B cell (primary cell): ENCODE measurements around the gene CARD9. TPM values are rescaled to one million over a fixed set of nuclear protein-coding genes. Genes with fewer than 3 reads are reported as not detected.

Experiments
- ATAC-seq: fragments of 200-7000 bp; cut with Tn5 transposase; one replicate; pipeline ENCODE4 v1.10.0; 2021; ENCODE audit warnings: low read depth, mild to moderate bottlenecking, moderate number of reproducible peaks, moderate library complexity
- CTCF ChIA-PET: fragments of 350-600 bp; sonication (Branson Sonifier 250); formaldehyde crosslinking; loops from one replicate; lab custom pipeline; 2021; ENCODE audit warnings: antibody characterized with exemption, inconsistent platforms; lab: Charles Lee
- POLR2A ChIA-PET: fragments of 350-600 bp; sonication (Branson Sonifier 250); formaldehyde crosslinking; loops from one replicate; lab custom pipeline; 2021; ENCODE audit warnings: antibody characterized with exemption; lab: Charles Lee
- DNase-seq: peaks from one replicate; pipeline ENCODE4 v3.0.0; 2013
- H2AFZ ChIP-seq: 2 replicates; pipeline ENCODE4 v1.6.1; 2012; ENCODE audit warnings: mild to moderate bottlenecking, low read depth, low read length; ENCODE audit not compliant: insufficient read depth, poor library complexity, severe bottlenecking
- H3K27ac ChIP-seq, 2 donors: 1 replicate in 1 of 2; 2 replicates in 1 of 2; pipeline ENCODE4 v1.5.1; 2012 to 2013; ENCODE audit warnings: low read length in 2 of 2, mild to moderate bottlenecking in 2 of 2, moderate library complexity in 1 of 2
- H3K27me3 ChIP-seq, 4 experiments: fragments of 200-600 bp in 1 of 4; sonication (generic) in 1 of 4; replicated peaks in 1 of 4; 1 replicate in 2 of 4; 2 replicates in 2 of 4; pipeline versions ENCODE4 v1.6.1 to v1.7.0; 2013 to 2016; ENCODE audit warnings: low read length in 3 of 4, mild to moderate bottlenecking in 2 of 4, mixed read lengths in 1 of 4, moderate library complexity in 1 of 4; ENCODE audit not compliant: insufficient read depth in 4 of 4, control insufficient read depth in 3 of 4; ENCODE audit errors: control extremely low read depth in 1 of 4
- H3K36me3 ChIP-seq, 2 experiments: replicated peaks in 1 of 2; 1 replicate in 1 of 2; 2 replicates in 1 of 2; pipeline versions ENCODE4 v1.6.1 to v1.7.1; 2013; ENCODE audit warnings: low read length in 1 of 2; ENCODE audit not compliant: insufficient read depth in 2 of 2, control insufficient read depth in 1 of 2; ENCODE audit errors: control extremely low read depth in 1 of 2, extremely low read depth in 1 of 2
- H3K4me1 ChIP-seq, 2 donors: fragments of 200-600 bp in 1 of 2; sonication (generic) in 1 of 2; 1 replicate in 1 of 2; 2 replicates in 1 of 2; pipeline versions ENCODE4 v1.5.1 to v1.6.1; 2013 to 2017; ENCODE audit warnings: low read length in 2 of 2; ENCODE audit not compliant: control insufficient read depth in 2 of 2, insufficient read depth in 2 of 2
- H3K4me2 ChIP-seq: replicated peaks from 2 replicates; pipeline ENCODE3; 2012; ENCODE audit warnings: mild to moderate bottlenecking, low read depth, low read length; ENCODE audit not compliant: poor library complexity, severe bottlenecking
- H3K4me3 ChIP-seq, 5 experiments: fragments of 200-600 bp in 1 of 5; sonication (generic) in 1 of 5; 1 replicate in 3 of 5; 2 replicates in 2 of 5; pipeline versions ENCODE4 v1.5.1 to v1.7.0; 2011 to 2016; ENCODE audit warnings: low read length in 4 of 5, mild to moderate bottlenecking in 4 of 5, low read depth in 2 of 5, control low read depth in 1 of 5, moderate library complexity in 1 of 5; ENCODE audit not compliant: insufficient read depth in 1 of 5; ENCODE audit errors: control extremely low read depth in 1 of 5, extremely low read depth in 1 of 5
- H3K79me2 ChIP-seq: fragments of 200-600 bp; sonication (generic); one replicate; pipeline ENCODE4 v1.6.0; 2016; ENCODE audit warnings: low read length; ENCODE audit not compliant: control insufficient read depth, insufficient read depth
- H3K9ac ChIP-seq: fragments of 200-600 bp; sonication (generic); 2 replicates; pipeline ENCODE4 v1.6.1; 2017; ENCODE audit warnings: mild to moderate bottlenecking, low read length, moderate library complexity
- H3K9me3 ChIP-seq, 3 donors: one replicate each; pipeline versions ENCODE4 v1.6.1 to v1.7.1; 2013; ENCODE audit warnings: low read length in 2 of 3; ENCODE audit not compliant: control insufficient read depth in 2 of 3, insufficient read depth in 1 of 3; ENCODE audit errors: control extremely low read depth in 1 of 3
- H4K20me1 ChIP-seq: 2 replicates; pipeline ENCODE4 v1.6.0; 2012; ENCODE audit warnings: mild to moderate bottlenecking, low read length; ENCODE audit not compliant: insufficient read depth, control insufficient read depth, poor library complexity, severe bottlenecking
- H3K27ac Mint-ChIP-seq: one replicate; pipeline ENCODE4 v1.8.0; 2021; ENCODE audit warnings: mixed read lengths
- H3K27me3 Mint-ChIP-seq: one replicate; pipeline ENCODE4 v1.8.0; 2021; ENCODE audit warnings: mixed read lengths
- H3K4me1 Mint-ChIP-seq: one replicate; pipeline ENCODE4 v1.8.0; 2021; ENCODE audit warnings: mixed read lengths
- H3K4me3 Mint-ChIP-seq: one replicate; pipeline ENCODE4 v1.8.0; 2021; ENCODE audit warnings: mixed read lengths
- H3K9me3 Mint-ChIP-seq: one replicate; pipeline ENCODE4 v1.8.0; 2022; ENCODE audit warnings: mixed read lengths; ENCODE audit not compliant: insufficient read depth
- CTCF ChIP-seq: fragments of 200-600 bp; IDR thresholded peaks from one replicate; pipeline ENCODE4 v1.8.0; 2022; ENCODE audit warnings: antibody characterized with exemption, mild to moderate bottlenecking
- EZH2 ChIP-seq: IDR thresholded peaks from 2 replicates; pipeline ENCODE4 v1.6.1; 2012; ENCODE audit warnings: borderline replicate concordance, low read depth, mild to moderate bottlenecking, moderate library complexity, low read length; ENCODE audit not compliant: insufficient read depth, poor library complexity, severe bottlenecking
- WGBS: methylation state at CpG from one replicate; pipeline ENCODE4 v1.1.5; 2013; ENCODE audit warnings: missing lambda C conversion rate; ENCODE audit not compliant: insufficient coverage; 5-methylcytosine and 5-hydroxymethylcytosine counted together
- intact Hi-C: fragments of 100-400 bp; cut with micrococcal nuclease; formaldehyde crosslinking; loops from one replicate; pipeline ENCODE4 v1.10.0; 2022
- polyA plus RNA-seq: library from polyadenylated mRNA; depleted of rRNA; stranded (reverse); fragments of >200 nt; gene quantifications from 2 replicates; pipeline ENCODE4 v1.2.3, GENCODE V29; 2012
- total RNA-seq, 2 donors: library from RNA; stranded (reverse); fragments of 120-200 nt in 1 of 2; gene quantifications; 1 replicate in 1 of 2; 2 replicates in 1 of 2; pipeline versions ENCODE4 v1.2.3 to v1.2.4, GENCODE V29; 2013 to 2022

CARD9 gene
- total and polyA plus RNA-seq, 2 donors (not counting 1 experiment from before 2014, with no cell fraction given) = 0.57 to 1.1 TPM

- H3K9ac ChIP-seq = no peak overlapping the region
- H4K20me1 ChIP-seq = no peaks in the 10 kb centered on the region
- H3K4me1 Mint-ChIP-seq = no peaks in the 10 kb centered on the region
- no peak for DNase-seq
- no peak overlapping the region for H3K27ac ChIP-seq
- H3K36me3 ChIP-seq = peaks cover 0 to 17% of the 10 kb centered on the region in 2 experiments
- 96% methylated on average over 25 of the region's 28 CpGs for WGBS
- intact Hi-C loops = no loop called here
- ATAC-seq = no peak
- peaks cover 2 to 3% of the 10 kb centered on the region in 2 donors for H3K4me1 ChIP-seq
- no peaks in the 10 kb centered on the region for H3K79me2 ChIP-seq
- H3K27me3 Mint-ChIP-seq = no peaks in the 10 kb centered on the region
- no peak overlapping the region for H3K4me2 ChIP-seq
- H3K27me3 ChIP-seq = no peaks in the 10 kb centered on the region
- CTCF ChIA-PET = interaction anchor here (0.9 kb wide), 1 partner anchor 13 kb away, joined by 3 read pairs; no protein-coding TSS in a partner anchor
- H2AFZ ChIP-seq = no peak overlapping the region
- H3K9me3 Mint-ChIP-seq = no peaks in the 10 kb centered on the region
- POLR2A ChIA-PET = no interaction called here
- H3K4me3 Mint-ChIP-seq = no peak overlapping the region
- H3K9me3 ChIP-seq = no peaks in the 10 kb centered on the region
- no peak overlapping the region for H3K4me3 ChIP-seq
- no peak overlapping the region for H3K27ac Mint-ChIP-seq
- no peak for TF ChIP-seq EZH2
- no peak for TF ChIP-seq CTCF
These were observed 4.9 kb upstream of the CARD9 start for GRCh38 chr9:136378170-136379002.
